BE2C (cell line): ENCODE results near the gene AUTS2.

ENCODE experiments used
- DNase-seq: peaks from one replicate; pipeline ENCODE4 v3.0.0-alpha.2; 2020
- H3K27me3 ChIP-seq: fragments of 250-450 bp; sonication (Bioruptor Pico); 2 replicates; pipeline ENCODE4 v1.5.1; 2020; ENCODE audit warnings: mild to moderate bottlenecking
- H3K36me3 ChIP-seq: fragments of 250-450 bp; sonication (Bioruptor Pico); 2 replicates; pipeline ENCODE4 v1.5.1; 2020; ENCODE audit warnings: mild to moderate bottlenecking
- H3K4me1 ChIP-seq: fragments of 250-450 bp; sonication (Bioruptor Pico); 2 replicates; pipeline ENCODE4 v1.5.1; 2020
- H3K4me3 ChIP-seq: 2 replicates; pipeline ENCODE4 v1.5.1; 2011; ENCODE audit warnings: low read depth, low read length
- H3K9me3 ChIP-seq: fragments of 250-450 bp; sonication (Bioruptor Pico); 2 replicates; pipeline ENCODE4 v1.5.1; 2020
- CTCF ChIP-seq: IDR thresholded peaks from 2 replicates; pipeline ENCODE4 v1.5.1; 2012; ENCODE audit warnings: mild to moderate bottlenecking, low read depth, low read length

AUTS2 gene

GRCh38 chr7:70257921-70258320 is 659.6 kb downstream of the AUTS2 start:
- TF ChIP-seq CTCF, result no peak
- no peaks in the 10 kb centered on the region for H3K9me3 ChIP-seq
- no peaks in the 10 kb centered on the region for H3K36me3 ChIP-seq
- DNase-seq, result no peak
- H3K4me1 ChIP-seq, result peaks cover 7% of the 10 kb centered on the region; the same call in 1 of the 2 replicates
- H3K4me3 ChIP-seq, result no peak overlapping the region
- no peaks in the 10 kb centered on the region for H3K27me3 ChIP-seq

- Histone ChIP-seq H3K36me3 (no peaks in the 10 kb centered on the region), H3K4me3 (no peak overlapping the region), H3K9me3 (no peaks in the 10 kb centered on the region), H3K27me3 (no peaks in the 10 kb centered on the region), H3K4me1 (peaks cover 7% of the 10 kb centered on the region; the same call in 1 of the 2 replicates)
- DNase-seq, result no peak
- TF ChIP-seq CTCF, result no peak
Measured at GRCh38 chr7:70259502-70259901, 661.2 kb downstream of the AUTS2 start.

- Histone ChIP-seq H3K4me3 (no peak overlapping the region), H3K4me1 (peaks cover 13% of the 10 kb centered on the region), H3K36me3 (no peaks in the 10 kb centered on the region), H3K27me3 (no peaks in the 10 kb centered on the region), H3K9me3 (no peaks in the 10 kb centered on the region)
- DNase-seq, result no peak
- TF ChIP-seq CTCF, result no peak
Measured at GRCh38 chr7:70263471-70264255, 665.4 kb downstream of the AUTS2 start.

GRCh38 chr7:70266186-70266585 is 667.9 kb downstream of the AUTS2 start:
- no peaks in the 10 kb centered on the region for H3K9me3 ChIP-seq
- no peak for TF ChIP-seq CTCF
- H3K4me3 ChIP-seq, result no peak overlapping the region

GRCh38 chr7:70267381-70268120 is 669.3 kb downstream of the AUTS2 start:
- peak; percentile 33 for DNase-seq
- peaks cover 16% of the 10 kb centered on the region for H3K4me1 ChIP-seq
- H3K36me3 ChIP-seq, result no peaks in the 10 kb centered on the region
- no peak for TF ChIP-seq CTCF
- H3K9me3 ChIP-seq, result no peaks in the 10 kb centered on the region
- peak overlapping the region; percentile 7; the same call in 1 of the 2 replicates for H3K4me3 ChIP-seq
- H3K27me3 ChIP-seq, result no peaks in the 10 kb centered on the region

More at GRCh38 chr7:70266186-70266585, 667.9 kb downstream of the AUTS2 start:
- Histone ChIP-seq H3K36me3 (no peaks in the 10 kb centered on the region), H3K4me1 (peaks cover 20% of the 10 kb centered on the region), H3K27me3 (no peaks in the 10 kb centered on the region)
- DNase-seq, result no peak

GRCh38 chr7:70268179-70268578 is 669.9 kb downstream of the AUTS2 start:
- Histone ChIP-seq H3K36me3 (no peaks in the 10 kb centered on the region), H3K9me3 (no peaks in the 10 kb centered on the region), H3K27me3 (no peaks in the 10 kb centered on the region), H3K4me3 (no peak overlapping the region), H3K4me1 (peaks cover 16% of the 10 kb centered on the region)
- TF ChIP-seq CTCF, result no peak
- DNase-seq, result no peak
